HepG2 (cell line): ENCODE measurements around the gene PARN. TPM values are rescaled to one million over a fixed set of nuclear protein-coding genes. Genes with fewer than 3 reads are reported as not detected.

Experiments
- CBFB ChIP-seq: sonication (generic); formaldehyde crosslinking; IDR thresholded peaks from 2 replicates; pipeline ENCODE4 v1.4.0; 2020; ENCODE audit warnings: missing genetic modification reagents
- GLI4 ChIP-seq: sonication (generic); formaldehyde crosslinking; IDR thresholded peaks from 2 replicates; pipeline ENCODE4 v1.5.1; 2020; ENCODE audit warnings: missing genetic modification reagents, mild to moderate bottlenecking, moderate library complexity, borderline replicate concordance
- HNF4G ChIP-seq, 2 experiments: sonication (generic) in 1 of 2; formaldehyde crosslinking in 1 of 2; IDR thresholded peaks; 2 replicates each; pipeline versions ENCODE4 v1.4.0 to v1.6.1; 2011 to 2020; ENCODE audit warnings: borderline replicate concordance in 2 of 2, low read depth in 2 of 2, mild to moderate bottlenecking in 2 of 2, low read length in 1 of 2, missing genetic modification reagents in 1 of 2, moderate library complexity in 1 of 2
- JUNB ChIP-seq: sonication (generic); formaldehyde crosslinking; IDR thresholded peaks from 2 replicates; pipeline ENCODE4 v1.8.0; 2022; ENCODE audit warnings: missing genetic modification reagents, mild to moderate bottlenecking, borderline replicate concordance
- MAFF ChIP-seq: IDR thresholded peaks from 2 replicates; pipeline ENCODE4 v1.6.1; 2011; ENCODE audit warnings: low read depth, low read length, improper control_type of control experiment
- MTA1 ChIP-seq: sonication (generic); formaldehyde crosslinking; IDR thresholded peaks from 2 replicates; pipeline ENCODE4 v1.4.0; 2020; ENCODE audit warnings: missing genetic modification reagents, mild to moderate bottlenecking, borderline replicate concordance
- NPAS2 ChIP-seq: sonication (generic); formaldehyde crosslinking; IDR thresholded peaks from 2 replicates; pipeline ENCODE4 v1.8.0; 2022; ENCODE audit warnings: mild to moderate bottlenecking, missing genetic modification reagents, borderline replicate concordance
- RBAK ChIP-seq: sonication (generic); formaldehyde crosslinking; IDR thresholded peaks from 2 replicates; pipeline ENCODE4 v1.5.1; 2020; ENCODE audit warnings: mild to moderate bottlenecking, missing genetic modification reagents
- RCOR2 ChIP-seq: IDR thresholded peaks from 2 replicates; pipeline ENCODE4 v1.6.1; 2016; ENCODE audit warnings: missing biosample characterization, missing genetic modification reagents
- SP140L ChIP-seq: sonication (generic); formaldehyde crosslinking; IDR thresholded peaks from 2 replicates; pipeline ENCODE4 v1.4.0; 2020; ENCODE audit warnings: missing genetic modification reagents, borderline replicate concordance
- ZNF121 ChIP-seq: sonication (generic); formaldehyde crosslinking; IDR thresholded peaks from 2 replicates; pipeline ENCODE4 v1.5.0; 2020; ENCODE audit warnings: mild to moderate bottlenecking, missing genetic modification reagents
- ZNF616 ChIP-seq: sonication (generic); formaldehyde crosslinking; IDR thresholded peaks from 2 replicates; pipeline ENCODE4 v1.5.0; 2020; ENCODE audit warnings: low read depth, mild to moderate bottlenecking, missing genetic modification reagents
- ZNF674 ChIP-seq: sonication (generic); formaldehyde crosslinking; IDR thresholded peaks from 2 replicates; pipeline ENCODE4 v1.5.0; 2020; ENCODE audit warnings: low read depth, mild to moderate bottlenecking, missing genetic modification reagents
- polyA plus RNA-seq, 8 experiments: library from polyadenylated mRNA; depleted of rRNA in 3 of 8; stranded (reverse) in 7 of 8; unstranded in 1 of 8; fragments of >200 nt; fragmentation: Illumina TruSeq in 4 of 8; extraction: Trizol in 4 of 8; gene quantifications; 2 replicates each; pipeline versions ENCODE4 v1.2.1 to v1.2.3, GENCODE V29; 2011 to 2016; ENCODE audit warnings: low read depth in 4 of 8, missing spikeins in 1 of 8, mixed read lengths in 1 of 8; ENCODE audit not compliant: insufficient read depth in 1 of 8
- total RNA-seq, 5 experiments: library from RNA; depleted of rRNA; stranded (reverse); fragments of >200 nt; fragmentation: Illumina TruSeq; extraction: Trizol; gene quantifications; 2 replicates each; pipeline ENCODE4 v1.2.3, GENCODE V29; 2016; ENCODE audit warnings: low read depth in 1 of 5
- TF ChIP-seq, protein P1 (sequence below): sonication (generic); formaldehyde crosslinking; IDR thresholded peaks from 2 replicates; pipeline ENCODE4 v1.5.1; 2020; ENCODE audit warnings: missing genetic modification reagents, mild to moderate bottlenecking, borderline replicate concordance
- TF ChIP-seq, protein P2 (sequence below): sonication (generic); formaldehyde crosslinking; IDR thresholded peaks from 2 replicates; pipeline ENCODE4 v1.4.0; 2020; ENCODE audit warnings: missing genetic modification reagents, low read depth, mild to moderate bottlenecking, borderline replicate concordance
- TF ChIP-seq, protein P3 (sequence below): sonication (generic); formaldehyde crosslinking; IDR thresholded peaks from 2 replicates; pipeline ENCODE4 v1.4.0; 2020; ENCODE audit warnings: mild to moderate bottlenecking, low read depth, missing genetic modification reagents

PARN gene
- total and polyA plus RNA-seq, 2 of the 13 experiments (the other 11 are each of a cell fraction or from before 2014, with no cell fraction given): 13.3 to 47.6 TPM

DNA sequence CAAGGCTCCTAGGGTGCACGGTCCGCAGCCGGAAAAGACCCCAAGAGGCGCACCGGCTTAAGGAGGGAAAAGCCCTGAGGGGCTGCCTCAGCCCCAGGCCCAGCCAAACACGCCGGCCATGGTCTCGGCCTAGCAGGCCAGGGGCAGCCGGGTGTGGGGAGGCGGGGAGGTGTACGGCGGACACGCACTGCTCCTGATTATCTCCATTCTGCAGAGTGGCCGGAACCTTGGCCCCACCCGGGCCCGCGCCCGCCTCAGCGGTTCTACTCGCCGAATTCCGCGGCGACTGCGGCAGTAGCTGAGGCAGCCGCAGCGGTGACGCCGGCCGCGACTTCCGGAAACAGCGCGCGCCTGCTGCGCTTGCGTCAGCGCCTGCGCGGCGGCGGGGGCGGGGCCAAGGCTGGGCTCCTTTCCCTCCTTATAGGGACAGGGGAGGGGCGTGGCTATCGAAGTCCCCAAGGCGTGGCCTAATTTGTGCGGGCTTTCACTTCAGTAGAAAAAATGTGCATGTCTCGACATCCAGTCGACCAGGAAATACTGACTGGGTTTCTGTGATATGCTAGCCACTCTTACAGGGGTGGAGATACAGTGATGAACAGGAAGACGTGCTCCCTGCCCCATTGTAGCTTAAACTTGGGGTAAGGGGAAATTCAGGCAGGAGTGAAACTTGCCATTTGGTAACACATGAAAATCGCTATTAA is at the start of gene PARN (continued):
- TF ChIP-seq RCOR2 (CRISPR knock-in tag) (no peak), ZNF121 (CRISPR knock-in tag) (0 out of 2 replicates have a peak, but pooled peaks have one; percentile 8), CBFB (CRISPR knock-in tag) (peak; percentile 95; the same call in 1 of the 2 replicates), MTA1 (peak; percentile 61; the same call in 1 of the 2 replicates), MAFF (peak; percentile 2; the same call in 1 of the 2 replicates), ZNF616 (CRISPR knock-in tag) (no peak), ZNF674 (CRISPR knock-in tag) (no peak; the same call in none of the 2 replicates), HNF4G (IDR thresholded peaks at IDR 0.05; ENCODE audit: borderline replicate concordance, low read depth, low read length) (0 out of 2 replicates have a peak, but pooled peaks have one; percentile 4), HNF4G (CRISPR knock-in tag; IDR thresholded peaks at IDR 0.05; ENCODE audit: borderline replicate concordance, low read depth) (peak; percentile 78), GLI4 (CRISPR knock-in tag) (peak; percentile 91), NPAS2 (CRISPR knock-in tag) (0 out of 2 replicates have a peak, but pooled peaks have one; percentile 60), JUNB (CRISPR knock-in tag) (no peak), SP140L (CRISPR knock-in tag) (no peak), RBAK (CRISPR knock-in tag) (no peak)
- TF ChIP-seq, protein P1, sequence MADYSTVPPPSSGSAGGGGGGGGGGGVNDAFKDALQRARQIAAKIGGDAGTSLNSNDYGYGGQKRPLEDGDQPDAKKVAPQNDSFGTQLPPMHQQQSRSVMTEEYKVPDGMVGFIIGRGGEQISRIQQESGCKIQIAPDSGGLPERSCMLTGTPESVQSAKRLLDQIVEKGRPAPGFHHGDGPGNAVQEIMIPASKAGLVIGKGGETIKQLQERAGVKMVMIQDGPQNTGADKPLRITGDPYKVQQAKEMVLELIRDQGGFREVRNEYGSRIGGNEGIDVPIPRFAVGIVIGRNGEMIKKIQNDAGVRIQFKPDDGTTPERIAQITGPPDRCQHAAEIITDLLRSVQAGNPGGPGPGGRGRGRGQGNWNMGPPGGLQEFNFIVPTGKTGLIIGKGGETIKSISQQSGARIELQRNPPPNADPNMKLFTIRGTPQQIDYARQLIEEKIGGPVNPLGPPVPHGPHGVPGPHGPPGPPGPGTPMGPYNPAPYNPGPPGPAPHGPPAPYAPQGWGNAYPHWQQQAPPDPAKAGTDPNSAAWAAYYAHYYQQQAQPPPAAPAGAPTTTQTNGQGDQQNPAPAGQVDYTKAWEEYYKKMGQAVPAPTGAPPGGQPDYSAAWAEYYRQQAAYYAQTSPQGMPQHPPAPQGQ (CRISPR knock-in tag): no peak; the same call in 1 of the 2 replicates
- TF ChIP-seq, protein P2, sequence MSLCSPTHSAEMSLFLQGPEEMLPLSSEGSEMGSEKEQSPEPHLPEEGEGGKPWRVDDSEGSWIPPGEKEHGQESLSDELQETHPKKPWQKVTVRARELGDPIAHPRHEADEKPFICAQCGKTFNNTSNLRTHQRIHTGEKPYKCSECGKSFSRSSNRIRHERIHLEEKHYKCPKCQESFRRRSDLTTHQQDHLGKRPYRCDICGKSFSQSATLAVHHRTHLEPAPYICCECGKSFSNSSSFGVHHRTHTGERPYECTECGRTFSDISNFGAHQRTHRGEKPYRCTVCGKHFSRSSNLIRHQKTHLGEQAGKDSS (CRISPR knock-in tag): peak; percentile 40
- TF ChIP-seq, protein P3, sequence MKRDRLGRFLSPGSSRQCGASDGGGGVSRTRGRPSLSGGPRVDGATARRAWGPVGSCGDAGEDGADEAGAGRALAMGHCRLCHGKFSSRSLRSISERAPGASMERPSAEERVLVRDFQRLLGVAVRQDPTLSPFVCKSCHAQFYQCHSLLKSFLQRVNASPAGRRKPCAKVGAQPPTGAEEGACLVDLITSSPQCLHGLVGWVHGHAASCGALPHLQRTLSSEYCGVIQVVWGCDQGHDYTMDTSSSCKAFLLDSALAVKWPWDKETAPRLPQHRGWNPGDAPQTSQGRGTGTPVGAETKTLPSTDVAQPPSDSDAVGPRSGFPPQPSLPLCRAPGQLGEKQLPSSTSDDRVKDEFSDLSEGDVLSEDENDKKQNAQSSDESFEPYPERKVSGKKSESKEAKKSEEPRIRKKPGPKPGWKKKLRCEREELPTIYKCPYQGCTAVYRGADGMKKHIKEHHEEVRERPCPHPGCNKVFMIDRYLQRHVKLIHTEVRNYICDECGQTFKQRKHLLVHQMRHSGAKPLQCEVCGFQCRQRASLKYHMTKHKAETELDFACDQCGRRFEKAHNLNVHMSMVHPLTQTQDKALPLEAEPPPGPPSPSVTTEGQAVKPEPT (CRISPR knock-in tag): peak; percentile 68; the same call in 1 of the 2 replicates
